NOMO-1 treated with dmso at 0.1 percent for 144 hours (cell line): ENCODE measurements around the gene PPP6R1.

Source experiments
- DNase-seq: peaks from one replicate; lab custom pipeline; 2025; ENCODE audit not compliant: unreplicated experiment; lab: John Stamatoyannopoulos, UW

The PPP6R1 gene

GRCh38 chr19:55245236-55245904, 13.4 kb downstream of the PPP6R1 start:
- no peak for DNase-seq

GRCh38 chr19:55244004-55244680, 14.7 kb downstream of the PPP6R1 start:
- no peak for DNase-seq

GRCh38 chr19:55242517-55242916, 16.3 kb downstream of the PPP6R1 start:
- DNase-seq: no peak

DNA sequence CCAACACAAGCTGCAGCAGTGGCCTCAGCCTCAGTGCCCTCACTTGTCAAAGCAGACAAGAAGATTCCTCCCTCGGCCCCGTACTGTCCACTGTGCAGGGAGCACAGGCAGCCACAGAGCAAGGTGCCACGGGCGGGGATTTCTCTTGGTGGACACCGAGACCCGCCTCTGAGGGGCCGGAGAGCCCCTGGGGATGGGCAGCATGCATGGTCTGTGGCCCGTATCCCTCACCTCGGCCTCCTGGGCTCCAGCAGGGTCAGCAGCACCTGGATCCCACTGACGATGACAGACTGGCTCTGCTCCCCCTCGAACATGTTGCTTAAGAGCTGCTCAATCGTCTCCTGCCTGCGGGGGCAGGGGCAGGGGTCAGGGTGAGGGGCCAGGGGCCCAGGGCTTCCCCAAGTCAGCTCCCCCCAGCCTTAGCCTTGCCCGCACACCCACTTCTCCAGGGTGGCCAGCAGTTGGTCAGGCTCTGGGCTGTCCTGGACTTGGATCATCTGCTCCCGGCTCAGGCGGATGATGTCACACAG, 16.8 kb downstream of the PPP6R1 start:
- no peak for DNase-seq

DNA sequence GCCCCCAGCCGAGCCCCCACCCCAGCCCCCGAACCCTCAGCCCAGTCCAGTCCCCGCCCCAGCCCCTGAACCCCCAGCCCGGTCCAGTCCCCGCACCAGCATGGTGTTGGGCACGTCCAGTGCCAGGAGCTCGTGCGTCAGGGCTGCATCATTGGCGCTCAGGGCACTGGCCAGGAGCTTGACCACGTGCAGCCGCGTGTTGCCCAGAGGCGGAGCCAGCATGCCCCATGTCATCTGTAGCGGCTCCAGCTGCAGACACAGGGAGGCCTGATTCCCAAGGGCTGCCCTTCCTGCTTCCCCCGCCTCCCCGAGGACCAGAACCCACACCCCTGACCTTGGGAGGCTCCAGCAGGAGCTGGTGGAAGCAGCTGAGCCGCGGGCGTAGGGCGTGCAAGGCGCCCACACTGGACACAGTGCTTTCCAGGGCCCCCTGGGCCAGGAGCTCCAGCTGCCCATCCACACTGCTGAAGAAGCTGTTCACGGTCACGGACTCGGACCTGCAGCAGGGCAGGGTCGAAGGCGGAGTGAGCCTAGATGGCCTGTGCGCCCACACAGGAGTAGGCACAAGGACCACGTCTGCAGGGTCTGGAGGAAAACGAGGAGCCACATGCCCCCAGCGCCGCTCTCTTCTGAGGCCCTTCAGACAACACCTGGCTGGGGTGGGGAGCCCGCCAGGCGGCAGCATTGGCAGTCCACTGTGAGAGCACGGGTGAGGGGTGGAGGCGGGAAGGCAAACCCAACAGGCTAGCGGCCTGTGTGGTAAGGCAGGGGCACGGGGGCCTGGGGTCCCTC, 17.5 kb downstream of the PPP6R1 start:
- no peak for DNase-seq

DNA sequence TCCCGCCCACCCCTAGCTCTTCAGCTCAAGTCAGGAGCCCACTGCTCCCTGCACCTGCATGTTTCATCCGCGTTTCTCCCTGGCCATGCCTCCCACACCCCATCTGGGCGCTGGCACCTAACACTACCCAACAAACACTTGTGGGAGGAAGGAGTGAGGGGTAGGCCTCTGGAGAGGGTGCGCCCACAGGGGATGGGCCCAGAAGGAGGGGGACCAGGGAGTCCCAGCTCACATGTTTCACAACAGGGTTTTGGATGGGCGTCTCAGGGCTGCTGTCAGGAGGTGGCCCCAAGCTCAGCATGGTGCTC, 18.1 kb downstream of the PPP6R1 start:
- no peak for DNase-seq

- DNase-seq: no peak
Observed at GRCh38 chr19:55239004-55239403, 19.8 kb downstream of the PPP6R1 start.

DNA sequence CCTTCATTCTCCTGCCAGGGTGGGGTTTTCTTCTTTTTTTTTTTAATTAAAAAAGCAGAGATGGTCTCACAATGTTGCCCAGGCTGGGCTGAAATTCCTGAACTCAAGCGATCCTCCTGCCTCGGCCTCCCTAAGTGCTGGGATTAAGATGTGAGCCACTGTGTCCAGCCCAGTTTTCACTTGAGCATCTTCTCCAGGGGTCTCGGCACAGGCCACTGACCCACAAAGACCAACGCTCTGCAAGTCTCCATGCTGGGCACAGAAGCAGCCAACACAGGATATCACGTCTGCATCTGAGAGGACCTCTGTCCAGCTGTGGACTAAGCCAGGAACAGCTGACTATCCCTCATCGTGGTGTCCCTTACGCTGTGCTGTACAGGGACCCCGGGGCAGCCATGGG, 20.8 kb downstream of the PPP6R1 start:
- no peak for DNase-seq

DNA sequence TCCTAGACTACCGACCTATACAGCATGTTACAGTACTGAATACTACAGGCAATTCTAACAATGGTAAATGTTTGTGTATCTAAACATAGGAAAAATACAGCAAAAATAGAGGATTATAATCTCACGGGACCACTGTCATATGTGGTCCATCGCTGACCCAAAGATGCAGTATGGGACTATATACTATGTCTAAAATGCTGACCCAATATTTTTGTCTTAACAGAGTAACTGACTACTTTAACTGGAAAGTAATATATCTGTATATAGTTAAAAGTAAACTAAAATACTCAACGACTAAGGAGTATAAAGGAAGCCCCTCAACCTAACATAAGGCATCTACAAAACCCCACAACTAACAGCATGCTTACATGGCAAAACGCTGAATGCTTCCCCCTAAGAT, 25.8 kb downstream of the PPP6R1 start:
- DNase-seq: no peak

- DNase-seq: no peak
Observed at GRCh38 chr19:55232286-55232602, 26.6 kb downstream of the PPP6R1 start.

GRCh38 chr19:55231391-55232285, 27.2 kb downstream of the PPP6R1 start:
- no peak for DNase-seq

GRCh38 chr19:55230780-55231179, 28.0 kb downstream of the PPP6R1 start:
- DNase-seq: no peak

GRCh38 chr19:55230329-55230728, 28.5 kb downstream of the PPP6R1 start:
- no peak for DNase-seq

- no peak for DNase-seq
Observed at GRCh38 chr19:55229789-55230182, 29.0 kb downstream of the PPP6R1 start.

- no peak for DNase-seq
Observed at GRCh38 chr19:55229145-55229788, 29.6 kb downstream of the PPP6R1 start.

GRCh38 chr19:55228403-55229031, 30.3 kb downstream of the PPP6R1 start, which contains the start of gene TMEM86B:
TMEM86B (minus strand) TSS chr19:55228763; CDS start chr19:55228741, 22 bp downstream.
- no peak for DNase-seq

DNA sequence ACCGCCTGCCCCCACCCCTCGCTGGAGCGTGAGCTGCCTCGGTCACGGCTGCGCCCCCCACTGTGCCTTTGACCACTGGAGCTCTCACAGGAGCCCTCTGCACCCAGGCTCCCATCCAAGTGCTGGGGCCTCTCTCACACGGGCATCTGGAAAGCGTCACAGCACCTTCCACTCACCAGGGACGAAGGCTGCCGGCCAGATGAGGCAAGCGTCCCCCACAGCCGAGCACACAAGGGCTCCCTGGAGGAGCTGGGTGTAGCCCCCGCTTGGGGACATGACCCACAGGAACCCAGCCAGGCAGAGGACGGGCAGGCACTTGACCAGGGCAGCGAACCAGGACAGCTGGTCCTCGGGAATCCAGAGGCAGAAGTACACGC, 30.8 kb downstream of the PPP6R1 start:
- DNase-seq: no peak

- no peak for DNase-seq
Observed at GRCh38 chr19:55227241-55228014, 31.4 kb downstream of the PPP6R1 start.

DNA sequence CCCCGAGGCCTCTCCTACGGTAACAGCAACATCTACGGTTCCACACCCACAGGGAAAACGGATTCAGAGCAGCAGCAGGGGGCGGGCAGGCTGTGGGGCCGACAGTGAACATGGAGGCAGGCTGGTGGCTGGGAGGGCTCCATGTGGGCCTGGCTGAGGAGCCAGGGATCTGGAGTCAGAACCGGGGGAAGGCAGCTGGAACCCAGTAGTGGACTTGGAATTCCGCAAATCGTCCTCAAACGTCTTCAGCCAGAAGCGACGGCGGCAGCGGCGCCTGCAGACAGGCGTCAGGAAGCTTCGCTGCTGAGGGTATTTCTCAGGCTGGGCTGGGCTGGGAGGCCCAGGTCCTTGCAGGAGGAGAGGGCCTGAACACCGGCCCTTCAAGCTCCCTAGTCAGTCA, 32.0 kb downstream of the PPP6R1 start:
- no peak for DNase-seq
